Rectal smooth muscle tissue (tissue), 1 donor: Measurements from ENCODE around the gene GMCL2.

Experiments used
- H3K27ac ChIP-seq: one replicate; pipeline ENCODE4 v1.7.0; 2013; ENCODE audit warnings: low read depth, low read length, inconsistent platforms
- H3K27me3 ChIP-seq: one replicate; pipeline ENCODE4 v1.7.0; 2013; ENCODE audit warnings: low read length; ENCODE audit not compliant: control insufficient read depth, insufficient read depth
- H3K36me3 ChIP-seq: one replicate; pipeline ENCODE4 v1.7.0; 2013; ENCODE audit warnings: low read length; ENCODE audit not compliant: control insufficient read depth, insufficient read depth
- H3K4me1 ChIP-seq: one replicate; pipeline ENCODE4 v1.7.0; 2013; ENCODE audit warnings: low read length; ENCODE audit not compliant: control insufficient read depth, insufficient read depth
- H3K4me3 ChIP-seq: one replicate; pipeline ENCODE4 v1.7.0; 2013; ENCODE audit warnings: low read length
- H3K9ac ChIP-seq: one replicate; pipeline ENCODE4 v1.7.0; 2013; ENCODE audit warnings: low read length

GMCL2 gene

DNA sequence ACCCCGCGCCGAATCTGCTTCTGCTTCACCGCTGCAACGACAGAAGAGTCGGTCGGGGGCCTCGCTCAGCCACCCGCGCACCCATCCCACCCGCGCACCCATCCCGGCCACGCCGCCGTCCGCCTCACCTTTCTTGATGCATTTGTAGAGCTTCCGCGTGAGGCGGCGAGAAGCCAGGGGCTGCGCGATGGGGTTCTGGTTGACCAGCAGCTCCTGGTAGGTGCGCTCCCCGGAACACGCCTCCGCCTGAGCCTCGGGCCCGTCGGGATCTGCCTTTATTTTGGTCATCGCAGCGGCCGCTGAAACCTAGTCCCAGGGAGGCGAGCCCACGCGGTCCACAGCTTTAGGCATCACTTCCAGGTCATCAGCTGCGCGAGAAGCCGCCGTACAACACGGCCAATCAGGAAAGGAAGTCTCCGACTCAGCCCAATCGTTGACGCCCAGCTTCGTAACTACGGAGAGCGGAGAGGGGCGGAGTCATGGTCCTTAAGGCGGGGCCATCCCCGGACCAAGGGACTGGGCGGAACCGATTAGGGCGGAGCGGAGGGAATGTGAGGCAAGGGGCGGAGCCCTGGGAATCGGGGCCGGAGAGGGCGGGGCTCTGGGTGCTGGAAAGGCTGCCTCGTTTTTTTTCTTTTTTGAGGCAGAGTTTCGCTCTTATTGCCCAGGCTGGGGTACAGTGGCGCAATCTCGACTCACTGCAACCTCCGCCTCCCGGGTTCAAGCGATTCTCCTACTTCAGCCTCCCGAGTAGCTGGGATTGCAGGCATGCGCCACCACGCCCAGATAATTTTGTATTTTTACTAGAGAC, 33.4 kb downstream of the GMCL2 start, which contains the start of gene NHP2:
Gene NHP2 (minus strand): TSS at position 356 of the 811 bp plus-strand sequence. CDS start 68 bp downstream, at position 288.
- peak within 1 kb of the TSS; percentile 73 for H3K9ac ChIP-seq
- peak within 1 kb of the TSS; percentile 89 for H3K4me3 ChIP-seq
- H3K27me3 ChIP-seq, result no peaks in the 10 kb centered on the region
- peaks cover 18% of the 10 kb centered on the region for H3K36me3 ChIP-seq
- peaks cover 12% of the 10 kb centered on the region for H3K4me1 ChIP-seq
- peak within 1 kb of the TSS; percentile 73 for H3K27ac ChIP-seq

DNA sequence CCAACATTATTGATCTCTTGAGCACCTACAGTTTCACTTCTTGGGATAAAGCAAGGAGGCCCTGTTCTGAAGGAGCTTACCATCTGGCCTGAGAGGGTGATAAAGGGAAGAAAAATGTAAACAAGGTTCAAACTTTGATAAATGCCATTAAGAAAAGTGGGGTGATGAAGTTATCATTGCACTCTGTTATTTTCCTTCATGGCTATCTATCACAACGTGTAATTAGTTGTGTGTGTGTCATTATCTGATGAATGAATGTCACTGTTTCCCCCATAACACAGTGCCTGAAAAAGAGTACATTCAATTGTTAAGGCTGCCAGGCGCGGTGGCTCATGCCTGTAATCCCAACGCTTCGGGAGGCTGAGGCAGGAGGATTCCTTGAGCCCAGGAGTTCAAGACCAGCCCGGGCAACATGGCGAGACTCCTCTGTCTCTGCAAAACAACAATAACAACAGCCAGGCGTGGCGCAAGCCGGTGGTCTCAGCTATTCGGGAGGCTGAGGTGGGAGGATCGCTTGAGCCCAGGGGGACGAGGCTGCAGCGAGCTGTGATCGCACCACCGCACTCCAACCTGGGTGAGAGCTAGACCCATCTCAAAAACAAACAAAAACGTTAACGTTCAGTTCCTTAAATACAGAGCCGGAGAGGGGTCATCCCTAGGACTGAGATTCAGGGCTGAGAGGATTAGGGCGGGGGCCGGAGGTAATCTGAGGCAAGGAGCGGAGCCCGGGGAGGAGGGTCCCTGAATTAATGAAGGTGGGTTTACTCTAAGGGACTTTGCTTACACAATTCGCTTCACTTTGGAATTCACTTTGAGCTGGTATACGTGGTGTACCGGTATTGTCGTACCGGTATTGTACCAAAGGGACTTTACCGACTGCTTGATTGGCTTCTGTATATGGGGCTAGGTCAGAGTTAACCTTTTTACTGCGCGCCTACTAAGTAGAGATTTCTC, 34.4 kb downstream of the GMCL2 start:
- Histone ChIP-seq H3K4me3 (peak overlapping the region; percentile 89), H3K4me1 (peaks cover 12% of the 10 kb centered on the region), H3K27ac (no peak overlapping the region), H3K9ac (peak overlapping the region; percentile 73), H3K36me3 (peaks cover 28% of the 10 kb centered on the region), H3K27me3 (no peaks in the 10 kb centered on the region)

DNA sequence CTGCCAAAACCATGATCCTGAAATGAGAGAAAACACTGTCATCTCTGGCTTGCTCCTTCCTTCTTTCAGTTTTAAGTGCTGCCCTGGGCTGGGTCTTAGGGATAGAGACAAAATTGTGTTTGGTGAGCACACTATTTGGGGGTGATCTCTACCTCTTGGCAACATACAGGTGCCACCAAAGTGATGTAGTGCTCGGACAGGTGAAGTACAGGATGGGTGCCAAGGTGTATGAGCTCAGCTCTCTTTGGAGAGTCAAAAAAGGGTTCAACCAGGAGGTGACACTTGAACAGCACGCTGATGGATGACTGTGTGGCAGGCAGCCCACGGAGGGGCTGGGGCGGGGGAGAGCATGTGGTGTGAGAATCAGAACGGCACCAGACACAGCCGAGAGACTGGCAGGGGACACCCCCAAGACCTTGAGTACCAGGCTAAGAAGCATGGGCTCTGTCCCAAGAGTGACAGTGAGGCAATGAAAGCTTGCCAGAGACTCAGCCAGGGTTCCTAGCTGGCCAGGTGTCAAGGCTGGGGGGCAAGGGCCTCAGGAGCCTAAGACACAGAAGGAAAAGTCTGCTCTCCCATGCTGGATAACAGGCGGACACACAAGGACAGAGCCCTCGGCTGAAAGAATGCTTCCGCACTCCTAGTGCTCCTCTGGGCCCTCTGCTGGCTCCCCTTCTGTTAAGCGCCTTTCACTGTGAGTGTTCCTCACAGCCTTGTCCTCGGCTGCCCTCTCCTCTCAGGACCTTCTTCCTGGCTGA, 36.0 kb downstream of the GMCL2 start:
- Histone ChIP-seq H3K9ac (no peak overlapping the region), H3K36me3 (peaks cover 38% of the 10 kb centered on the region), H3K27ac (no peak overlapping the region), H3K4me1 (peaks cover 12% of the 10 kb centered on the region), H3K27me3 (no peaks in the 10 kb centered on the region), H3K4me3 (no peak overlapping the region)

DNA sequence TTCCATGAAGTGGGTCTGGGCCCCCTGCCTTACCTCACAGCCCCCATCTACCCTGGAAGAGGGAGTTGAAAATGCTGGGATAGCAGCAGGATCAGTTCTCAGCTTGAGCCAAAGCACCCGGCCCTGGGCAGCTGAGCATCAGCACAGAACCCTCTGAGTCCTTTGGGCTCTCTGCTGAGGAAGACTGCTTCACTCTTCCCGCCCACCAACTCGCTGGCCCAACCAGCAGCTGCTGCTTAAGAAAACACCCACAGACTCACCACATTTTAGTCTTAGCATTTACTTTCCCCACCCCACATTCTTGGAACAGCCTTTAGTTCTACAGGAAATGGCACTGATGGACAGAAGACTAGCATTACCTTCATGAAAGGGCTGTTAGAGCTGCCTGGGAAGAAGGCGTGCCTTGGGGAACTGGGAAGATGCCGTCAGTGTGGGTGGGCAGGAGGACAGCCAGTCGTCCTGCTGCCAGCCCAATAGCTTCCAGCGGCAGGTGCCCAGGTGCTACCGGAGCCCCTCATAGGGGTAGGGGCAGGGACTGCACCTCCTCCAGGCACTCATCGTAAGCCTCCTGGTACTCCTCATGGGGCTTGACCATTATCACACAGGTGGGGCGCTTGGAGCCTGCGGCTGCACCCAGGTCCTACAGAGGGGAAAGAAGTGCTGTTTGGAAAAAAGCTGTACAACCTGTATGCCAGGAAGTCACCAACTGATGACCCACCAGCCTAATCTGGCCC, 37.8 kb downstream of the GMCL2 start:
- H3K27ac ChIP-seq, result no peak overlapping the region
- no peak overlapping the region for H3K4me3 ChIP-seq
- no peaks in the 10 kb centered on the region for H3K27me3 ChIP-seq

DNA sequence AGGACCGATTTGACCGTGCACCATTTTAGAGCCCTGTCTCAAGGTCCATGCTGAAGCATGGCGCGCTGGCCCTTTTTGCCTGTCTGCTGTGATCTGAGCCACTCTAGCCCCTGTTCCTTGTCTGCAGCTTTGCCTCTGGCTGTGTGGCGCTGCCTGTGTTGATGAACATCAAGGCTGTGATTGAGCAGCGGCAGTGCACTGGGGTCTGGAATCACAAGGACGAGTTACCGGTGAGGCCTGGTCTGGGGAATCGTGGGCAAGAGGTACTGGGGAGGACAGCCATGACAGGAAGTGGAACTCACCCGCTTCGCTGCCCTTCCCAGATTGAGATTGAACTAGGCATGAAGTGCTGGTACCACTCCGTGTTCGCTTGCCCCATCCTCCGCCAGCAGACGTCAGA, 39.8 kb downstream of the GMCL2 start:
- no peak overlapping the region for H3K4me3 ChIP-seq
- peaks cover 54% of the 10 kb centered on the region for H3K36me3 ChIP-seq
- no peak overlapping the region for H3K9ac ChIP-seq
- peaks cover 4% of the 10 kb centered on the region for H3K4me1 ChIP-seq
- H3K27me3 ChIP-seq, result no peaks in the 10 kb centered on the region
- no peak overlapping the region for H3K27ac ChIP-seq

More for the DNA sequence above, 37.8 kb downstream of the GMCL2 start:
- H3K4me1 ChIP-seq, result peaks cover 12% of the 10 kb centered on the region
- H3K9ac ChIP-seq, result no peak overlapping the region
- H3K36me3 ChIP-seq, result peaks cover 38% of the 10 kb centered on the region

DNA sequence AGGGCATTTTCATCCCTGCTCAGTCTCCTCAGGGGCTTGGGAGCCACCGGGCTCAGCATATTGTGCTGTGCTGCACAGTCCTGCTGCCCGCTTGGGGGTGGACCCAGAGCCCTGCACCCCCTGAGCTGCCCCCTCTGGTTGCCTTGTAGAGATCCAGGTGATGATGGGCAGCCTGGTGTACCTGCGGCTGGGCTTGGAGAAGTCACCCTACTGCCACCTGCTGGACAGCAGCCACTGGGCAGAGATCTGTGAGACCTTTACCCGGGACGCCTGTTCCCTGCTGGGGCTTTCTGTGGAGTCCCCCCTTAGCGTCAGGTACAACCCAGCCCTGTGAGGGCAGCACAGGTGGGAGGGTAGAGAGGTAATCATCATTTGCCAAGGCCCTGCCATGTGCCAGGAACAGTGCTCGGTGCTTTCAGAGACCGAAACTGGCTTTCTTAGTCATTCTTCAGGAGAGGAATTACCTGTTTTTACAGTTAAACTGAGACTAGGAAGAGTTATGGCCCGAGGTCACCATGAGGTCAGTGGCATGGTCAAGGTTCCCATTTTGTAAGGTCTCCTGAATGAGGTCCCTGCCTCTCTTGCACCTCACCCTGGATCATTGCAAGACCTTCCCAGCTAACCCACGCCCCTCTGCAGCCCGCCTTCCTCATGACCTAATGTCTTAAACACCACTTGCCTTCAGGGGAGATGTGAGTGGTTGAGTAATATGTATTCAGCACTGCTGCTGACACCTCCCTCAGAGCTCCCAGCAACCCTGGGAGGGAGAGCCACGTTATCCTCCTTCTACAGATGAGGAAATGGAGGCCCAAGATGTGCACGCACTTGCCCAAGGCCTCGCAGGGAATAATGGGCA, 41.0 kb downstream of the GMCL2 start:
- H3K27ac ChIP-seq, result no peak overlapping the region
- peaks cover 61% of the 10 kb centered on the region for H3K36me3 ChIP-seq
- H3K4me1 ChIP-seq, result no peaks in the 10 kb centered on the region
- H3K4me3 ChIP-seq, result no peak overlapping the region
- no peaks in the 10 kb centered on the region for H3K27me3 ChIP-seq
- no peak overlapping the region for H3K9ac ChIP-seq

DNA sequence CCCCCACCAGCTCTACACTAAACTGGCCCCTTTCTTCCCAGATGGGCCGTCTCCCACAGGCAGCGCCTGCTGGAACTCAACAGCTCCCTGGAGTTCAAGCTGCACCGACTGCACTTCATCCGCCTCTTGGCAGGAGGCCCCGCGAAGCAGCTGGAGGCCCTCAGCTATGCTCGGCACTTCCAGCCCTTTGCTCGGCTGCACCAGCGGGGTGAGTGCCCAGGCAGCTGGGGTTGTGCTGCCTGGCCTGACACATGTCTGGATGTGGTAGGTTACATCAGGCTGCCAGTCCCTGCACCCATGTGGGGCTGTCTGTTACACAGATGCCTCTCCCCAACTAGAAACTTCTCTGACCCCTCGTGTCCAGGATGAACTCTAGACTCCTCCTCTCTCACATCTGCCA, 43.3 kb downstream of the GMCL2 start:
- no peak overlapping the region for H3K27ac ChIP-seq
- peaks cover 46% of the 10 kb centered on the region for H3K36me3 ChIP-seq
- no peak overlapping the region for H3K9ac ChIP-seq

DNA sequence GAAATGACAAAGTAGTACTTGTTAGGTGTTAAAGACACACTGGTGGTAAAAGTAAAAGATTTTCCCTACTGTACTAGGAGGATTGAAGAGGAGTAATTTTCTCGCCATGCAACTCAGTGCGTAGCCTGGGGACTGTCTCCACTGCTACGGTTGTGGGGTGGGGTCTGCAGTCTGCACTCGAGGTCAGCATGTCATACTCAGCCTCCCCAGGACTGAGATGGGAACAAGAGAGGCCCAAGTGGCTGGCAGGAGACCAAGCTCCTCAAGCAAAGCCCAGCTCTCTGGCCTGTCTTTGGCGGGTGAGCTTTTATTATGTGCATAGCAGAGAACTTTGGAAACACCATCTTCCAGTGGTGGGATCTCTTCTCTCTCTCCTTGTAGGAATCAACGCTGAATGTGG, 43.9 kb downstream of the GMCL2 start:
- Histone ChIP-seq H3K27me3 (no peaks in the 10 kb centered on the region), H3K4me1 (no peaks in the 10 kb centered on the region), H3K4me3 (no peak overlapping the region), H3K36me3 (peaks cover 39% of the 10 kb centered on the region), H3K27ac (no peak overlapping the region), H3K9ac (no peak overlapping the region)

More for the DNA sequence above, 43.3 kb downstream of the GMCL2 start:
- Histone ChIP-seq H3K4me1 (no peaks in the 10 kb centered on the region), H3K4me3 (no peak overlapping the region), H3K27me3 (no peaks in the 10 kb centered on the region)

DNA sequence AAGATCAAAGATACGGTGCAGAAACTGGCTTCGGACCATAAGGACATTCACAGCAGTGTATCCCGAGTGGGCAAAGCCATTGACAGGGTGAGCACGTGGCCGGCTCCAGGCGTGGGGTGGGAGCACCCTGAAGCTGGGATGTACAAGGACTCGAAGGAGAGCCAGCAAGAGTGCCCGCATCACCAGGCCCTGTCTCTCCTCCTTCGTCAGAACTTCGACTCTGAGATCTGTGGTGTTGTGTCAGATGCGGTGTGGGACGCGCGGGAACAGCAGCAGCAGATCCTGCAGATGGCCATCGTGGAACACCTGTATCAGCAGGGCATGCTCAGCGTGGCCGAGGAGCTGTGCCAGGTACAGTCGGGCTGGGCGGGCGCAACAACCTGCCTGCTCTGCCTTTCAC, 44.5 kb downstream of the GMCL2 start:
- peaks cover 34% of the 10 kb centered on the region for H3K36me3 ChIP-seq
- no peaks in the 10 kb centered on the region for H3K4me1 ChIP-seq
- H3K4me3 ChIP-seq, result no peak overlapping the region
- H3K27me3 ChIP-seq, result no peaks in the 10 kb centered on the region
- no peak overlapping the region for H3K27ac ChIP-seq
- H3K9ac ChIP-seq, result no peak overlapping the region

DNA sequence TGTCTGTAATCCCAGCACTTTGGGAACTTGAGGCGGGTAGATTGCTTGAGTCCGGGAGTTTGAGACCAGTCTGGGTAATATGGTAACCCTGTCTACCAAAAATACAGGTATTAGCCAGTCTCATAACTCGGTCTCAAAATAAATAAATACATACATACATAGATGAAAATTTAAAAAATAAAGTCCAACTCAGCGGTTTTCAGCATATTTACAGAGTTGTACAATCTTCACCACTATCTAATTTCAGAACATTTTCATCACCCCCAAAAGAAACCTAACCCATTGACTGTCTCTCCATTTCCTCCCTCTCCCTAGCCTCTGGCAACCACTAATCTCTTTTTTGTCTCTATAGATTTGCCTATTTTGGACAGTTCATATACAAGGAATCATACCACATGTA, 45.6 kb downstream of the GMCL2 start:
- Histone ChIP-seq H3K4me1 (no peaks in the 10 kb centered on the region), H3K4me3 (no peak overlapping the region), H3K27ac (no peak overlapping the region), H3K9ac (no peak overlapping the region), H3K27me3 (no peaks in the 10 kb centered on the region), H3K36me3 (peaks cover 25% of the 10 kb centered on the region)

DNA sequence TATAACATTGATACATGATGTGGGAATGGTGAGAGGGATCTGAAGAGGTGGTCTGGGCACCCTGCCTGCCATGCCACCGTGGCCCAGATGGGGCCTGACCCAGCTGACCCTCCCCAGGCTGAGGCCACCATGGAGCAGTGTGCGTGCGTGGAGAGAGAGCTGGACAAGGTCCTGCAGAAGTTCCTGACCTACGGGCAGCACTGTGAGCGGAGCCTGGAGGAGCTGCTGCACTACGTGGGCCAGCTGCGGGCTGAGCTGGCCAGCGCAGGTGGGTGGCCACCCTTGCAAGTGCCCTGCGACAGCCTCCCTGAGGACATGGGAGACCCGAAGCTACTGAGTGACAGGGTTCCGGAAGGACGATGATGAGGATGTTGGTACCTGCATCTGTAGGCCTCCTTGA, 49.2 kb downstream of the GMCL2 start:
- H3K27ac ChIP-seq, result no peak overlapping the region
- H3K4me1 ChIP-seq, result no peaks in the 10 kb centered on the region
- peaks cover 24% of the 10 kb centered on the region for H3K36me3 ChIP-seq
- no peaks in the 10 kb centered on the region for H3K27me3 ChIP-seq
- H3K9ac ChIP-seq, result no peak overlapping the region
- no peak overlapping the region for H3K4me3 ChIP-seq
